GM19351 (cell line): Measurements from ENCODE around the gene ATAD5.
"Not testable (repeated sequence)": the region's sequence is repeated elsewhere in the genome, so short reads cannot be mapped to it uniquely, and the experiment has no call there.

Source experiments
- ATAC-seq: cut with Tn5 transposase; IDR thresholded peaks from one replicate; pipeline ENCODE4 v1.9.1; 2021; ENCODE audit warnings: mild to moderate bottlenecking, moderate library complexity; ENCODE audit not compliant: unreplicated experiment

The ATAD5 gene

DNA sequence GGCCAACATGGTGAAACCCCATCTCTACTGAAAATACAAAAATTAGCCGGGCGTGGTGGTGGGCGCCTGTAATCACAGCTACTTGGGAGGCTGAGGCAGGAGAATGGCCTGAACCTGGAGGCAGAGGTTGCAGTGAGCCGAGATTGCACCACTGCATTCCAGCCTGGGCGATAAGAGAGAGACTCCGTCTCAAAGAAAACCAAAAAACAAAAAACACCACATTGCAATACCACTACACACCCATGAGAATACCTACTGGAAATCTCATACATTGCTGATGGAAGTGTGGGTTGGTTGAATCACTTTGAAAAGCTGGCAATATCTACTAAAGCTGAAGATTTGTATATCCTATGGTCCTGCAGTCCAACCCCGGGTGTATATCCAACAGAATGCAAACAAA lies 78.4 kb downstream of the ATAD5 start:
- not testable (repeated sequence) for ATAC-seq

DNA sequence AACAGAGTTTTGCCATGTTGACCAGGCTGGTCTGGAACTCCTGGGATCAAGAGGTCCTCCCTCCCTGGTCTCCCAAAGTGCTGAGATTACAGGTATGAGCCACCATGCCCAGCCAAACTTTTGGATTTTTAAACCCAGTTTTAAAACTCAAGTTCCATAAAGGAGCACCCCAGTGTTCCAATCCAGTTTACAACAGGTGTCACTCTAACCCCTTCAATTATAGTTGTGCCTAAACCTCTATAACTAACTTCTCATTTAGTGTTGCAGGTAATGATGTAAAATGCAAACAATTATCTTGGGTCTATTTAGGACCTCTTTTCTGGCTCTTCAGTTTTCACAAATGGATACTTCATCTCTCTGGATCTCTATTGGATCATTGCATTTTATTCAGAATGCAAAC lies 82.2 kb downstream of the ATAD5 start:
- ATAC-seq: no peak

DNA sequence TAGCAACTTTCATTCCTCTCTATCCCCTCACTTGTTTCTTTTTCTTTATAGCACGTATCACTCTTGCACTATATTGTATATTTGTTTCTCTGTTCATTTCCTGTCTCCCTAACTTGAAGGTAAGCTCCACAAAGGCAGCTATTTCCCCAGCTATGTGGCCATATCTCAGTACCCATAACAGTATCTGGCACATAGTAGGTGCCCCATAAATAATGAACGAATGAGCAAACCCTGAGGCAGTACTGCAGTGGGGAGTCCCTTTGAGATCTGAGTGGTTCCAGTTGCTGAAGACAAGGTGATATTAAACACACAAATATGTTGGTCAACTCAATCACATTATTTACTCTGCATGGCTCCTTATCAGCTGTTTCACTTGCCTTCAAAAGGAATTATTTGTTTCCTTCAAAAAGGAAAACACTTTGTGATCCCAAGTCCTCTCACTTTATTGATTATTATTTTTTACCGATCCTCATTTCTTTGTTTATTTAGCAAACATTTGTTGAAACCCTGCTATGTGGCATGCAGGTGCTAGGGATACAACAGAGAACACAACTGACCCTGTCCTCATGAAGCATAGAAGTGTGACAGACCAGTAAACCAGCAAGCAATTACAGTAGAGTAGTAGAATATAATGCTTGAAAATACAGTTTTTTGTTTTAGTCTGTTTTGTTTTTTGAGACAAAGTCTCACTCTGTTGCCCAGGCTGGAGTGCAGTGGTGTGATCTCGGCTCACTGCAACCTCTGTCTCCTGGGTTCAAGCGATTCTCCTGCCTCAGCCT lies 84.3 kb downstream of the ATAD5 start:
- ATAC-seq: no peak

DNA sequence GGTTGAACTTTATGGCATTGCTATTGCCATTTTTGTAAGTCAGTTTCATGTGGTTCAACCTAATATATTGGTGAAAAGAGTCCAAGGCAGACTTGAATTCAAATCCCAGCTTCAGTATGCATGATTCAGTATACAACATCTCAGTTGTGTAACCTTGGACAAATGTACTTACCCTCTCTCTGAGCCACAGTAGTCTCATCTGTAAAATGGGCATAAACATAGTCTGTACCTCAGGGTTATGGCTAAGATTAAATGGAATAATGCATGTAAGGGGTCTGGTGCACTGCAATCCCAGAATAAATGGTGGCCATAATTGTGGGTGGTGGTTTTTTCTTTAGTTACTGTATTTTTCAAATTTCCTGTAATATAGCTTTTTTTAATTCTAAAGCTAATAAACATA lies 85.3 kb downstream of the ATAD5 start:
- ATAC-seq: no peak

DNA sequence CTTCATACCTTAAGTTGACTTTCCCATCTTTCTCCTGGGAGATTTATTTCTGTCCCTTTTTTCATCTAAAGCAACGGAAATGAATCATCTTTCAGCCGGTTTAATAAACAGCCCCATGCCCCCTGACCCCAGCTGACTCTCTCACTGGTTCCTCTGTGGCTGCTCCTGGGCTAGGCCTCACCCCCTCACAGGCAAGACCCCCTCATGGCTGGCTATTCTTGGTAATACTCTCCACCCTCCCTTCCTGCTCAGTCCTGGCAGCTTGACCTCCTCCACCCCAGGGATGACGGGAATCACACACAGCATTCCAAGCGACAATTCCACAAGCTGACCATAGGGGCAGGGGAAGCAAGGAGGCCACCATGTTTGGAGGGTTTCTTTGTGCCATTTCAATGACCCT lies 88.5 kb downstream of the ATAD5 start:
- ATAC-seq: no peak

DNA sequence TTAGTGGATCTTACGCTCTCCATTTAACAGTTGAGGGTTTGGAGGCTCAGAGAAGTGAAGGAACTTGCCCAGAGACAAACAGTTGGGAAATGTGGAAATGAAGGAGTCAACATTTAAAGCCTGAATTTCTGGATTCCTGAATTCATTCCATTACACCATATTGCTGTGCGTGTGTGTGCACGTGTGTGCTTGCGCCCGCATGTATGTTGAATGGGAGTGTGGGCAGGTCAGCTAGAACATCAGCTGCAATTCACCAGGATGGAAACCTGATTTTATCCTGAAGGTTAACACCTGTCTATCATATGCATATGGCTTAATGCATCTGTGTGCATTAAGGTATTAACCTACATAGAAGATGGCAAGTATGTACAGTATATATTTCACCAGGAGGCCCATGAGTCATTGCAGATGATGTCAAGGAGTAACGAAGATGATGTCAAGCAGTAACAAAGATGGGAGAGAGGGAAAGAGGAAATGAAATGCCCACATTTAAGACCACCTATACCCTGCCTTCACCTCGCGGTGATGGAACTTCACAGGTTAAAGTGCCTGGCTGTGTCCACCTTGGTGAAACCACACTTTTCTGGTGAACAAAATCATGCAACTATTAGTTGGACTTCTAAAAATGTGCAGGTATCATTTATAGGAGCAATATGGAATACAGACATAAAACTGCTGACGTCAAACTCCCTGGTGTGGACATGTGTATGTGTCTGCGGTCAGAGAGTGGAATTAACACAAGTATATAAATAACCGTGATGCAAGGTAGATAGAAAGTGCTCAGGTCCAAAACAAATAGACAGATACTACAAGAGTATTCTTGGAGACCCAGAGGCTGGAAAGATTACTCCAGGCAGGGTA lies 89.1 kb downstream of the ATAD5 start:
- ATAC-seq: no peak

DNA sequence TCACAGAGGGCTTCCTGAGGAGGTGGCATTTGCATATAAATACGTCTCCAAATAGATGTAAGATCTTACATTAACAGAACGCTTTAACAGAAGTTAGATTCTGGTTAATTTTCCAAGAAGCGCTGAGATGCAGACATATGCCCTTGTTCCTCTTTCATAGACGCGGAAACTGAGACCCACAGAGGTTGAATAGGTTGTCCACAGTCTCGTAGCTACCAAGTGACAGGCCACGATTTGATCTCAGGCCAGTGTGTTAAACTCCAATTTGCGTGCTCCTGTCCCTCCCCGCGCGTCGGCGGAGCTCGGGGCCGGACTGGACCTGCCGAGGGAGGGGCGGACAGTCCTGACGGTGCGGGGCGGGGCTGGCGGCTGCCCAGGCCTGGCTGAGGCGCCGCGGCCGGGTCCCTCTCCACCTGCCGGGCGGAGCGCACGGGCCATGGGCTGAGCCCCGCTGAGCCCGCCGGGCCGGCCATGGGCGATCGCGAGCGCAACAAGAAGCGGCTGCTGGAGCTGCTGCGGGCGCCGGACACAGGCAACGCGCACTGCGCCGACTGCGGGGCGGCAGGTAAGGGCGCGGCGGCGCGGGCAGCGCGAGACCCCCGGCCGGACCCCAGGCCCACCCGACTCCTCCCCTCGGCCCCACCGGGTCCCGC lies 89.9 kb downstream of the ATAD5 start, which contains the start of gene ADAP2:
Gene ADAP2, plus strand, starts transcription at position 402 of the 653 bp plus-strand sequence. Its CDS starts 70 bp downstream, at position 472.
- no peak for ATAC-seq

DNA sequence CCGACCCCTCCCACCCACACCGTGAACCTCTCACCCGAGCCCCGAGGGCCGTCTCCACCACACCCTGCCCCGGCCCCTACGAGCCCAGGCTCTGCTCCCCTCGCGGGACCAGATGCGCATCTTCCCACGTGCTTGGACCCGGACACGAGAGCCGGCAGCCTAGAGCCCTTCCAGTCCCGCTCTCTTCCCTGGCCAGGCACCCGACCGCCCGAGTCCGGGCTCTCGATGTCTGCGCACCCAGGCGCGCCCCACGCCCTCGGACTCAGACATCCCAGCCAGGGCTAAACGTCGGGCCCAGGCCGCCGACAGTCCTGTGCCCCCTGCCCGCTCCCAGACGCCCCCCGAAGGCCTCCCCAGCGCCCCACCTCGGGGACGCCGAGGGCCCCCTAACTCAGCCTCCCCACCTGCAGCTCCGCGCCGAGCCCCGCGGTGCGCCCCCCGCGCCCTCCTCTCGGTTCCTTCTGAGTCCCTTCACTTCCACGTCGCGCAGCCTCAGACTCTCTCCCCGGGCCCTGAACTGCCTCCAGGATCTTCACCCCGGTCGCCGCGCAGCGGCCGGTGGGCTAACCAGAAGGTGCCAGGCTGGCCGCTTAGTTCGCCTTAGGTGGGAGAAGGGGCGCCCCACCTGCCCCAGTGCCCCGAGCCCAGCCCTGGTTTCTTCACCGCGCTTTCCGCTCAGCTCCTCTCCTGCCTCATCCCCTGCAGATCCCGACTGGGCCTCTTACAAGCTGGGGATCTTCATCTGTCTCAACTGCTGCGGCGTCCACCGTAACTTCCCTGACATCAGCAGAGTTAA lies 90.7 kb downstream of the ATAD5 start:
- no peak for ATAC-seq

DNA sequence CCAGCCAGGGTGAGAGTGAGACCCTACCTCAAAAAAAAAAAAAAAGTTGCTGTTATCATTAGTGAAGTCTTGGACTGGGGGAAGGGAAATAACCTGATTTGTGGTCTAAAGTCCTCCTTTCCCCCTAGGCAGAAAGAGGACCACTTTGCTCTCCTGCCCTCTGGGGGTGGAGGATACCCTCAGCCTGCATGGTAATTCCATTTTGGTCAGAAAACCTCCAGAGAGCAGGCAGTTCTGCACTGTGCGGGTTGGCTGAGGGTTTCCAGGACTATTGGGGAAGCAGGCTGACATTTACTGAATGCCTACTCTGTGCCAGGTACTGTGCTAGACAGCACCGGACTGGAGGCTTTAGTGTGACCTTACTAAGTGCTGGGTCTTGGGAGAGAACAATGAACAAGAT lies 92.6 kb downstream of the ATAD5 start:
- ATAC-seq: no peak

DNA sequence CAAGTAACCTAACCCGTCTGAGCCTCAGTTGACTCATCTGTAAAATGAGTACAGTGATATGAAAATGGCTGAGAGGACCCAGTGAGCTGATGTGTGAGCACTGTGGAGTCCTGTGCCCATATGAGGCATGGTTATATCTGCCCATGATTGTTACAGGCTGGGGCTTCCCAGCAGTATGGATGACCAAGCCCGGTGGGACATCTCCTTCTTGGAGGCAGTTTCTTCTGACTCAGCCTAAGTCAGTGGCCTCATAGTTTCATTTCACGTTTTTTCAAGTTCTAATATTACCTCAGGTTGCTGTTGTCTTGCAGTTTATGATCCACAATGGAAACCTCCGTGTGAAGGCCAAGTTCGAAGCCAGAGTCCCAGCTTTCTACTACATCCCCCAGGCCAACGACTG lies 94.8 kb downstream of the ATAD5 start:
- no peak for ATAC-seq

DNA sequence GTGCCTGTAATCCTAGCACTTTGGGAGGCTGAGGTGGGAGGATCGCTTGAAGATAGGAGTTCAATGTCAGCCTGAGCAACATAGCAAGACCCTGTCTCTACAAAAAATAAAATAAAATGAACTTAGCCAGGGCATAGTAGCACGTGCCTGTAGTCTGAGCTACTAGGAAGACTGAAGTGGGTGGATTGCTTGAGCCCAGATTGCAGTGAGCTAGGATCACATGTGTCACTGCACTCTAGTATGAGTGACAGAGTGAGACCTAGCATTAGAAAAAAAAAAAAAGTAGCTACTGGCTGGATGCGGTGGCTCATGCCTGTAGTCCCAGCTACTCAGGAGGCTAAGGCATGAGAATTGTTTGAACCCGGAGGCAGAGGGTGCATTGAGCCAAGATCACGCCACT lies 96.0 kb downstream of the ATAD5 start:
- ATAC-seq: no peak

DNA sequence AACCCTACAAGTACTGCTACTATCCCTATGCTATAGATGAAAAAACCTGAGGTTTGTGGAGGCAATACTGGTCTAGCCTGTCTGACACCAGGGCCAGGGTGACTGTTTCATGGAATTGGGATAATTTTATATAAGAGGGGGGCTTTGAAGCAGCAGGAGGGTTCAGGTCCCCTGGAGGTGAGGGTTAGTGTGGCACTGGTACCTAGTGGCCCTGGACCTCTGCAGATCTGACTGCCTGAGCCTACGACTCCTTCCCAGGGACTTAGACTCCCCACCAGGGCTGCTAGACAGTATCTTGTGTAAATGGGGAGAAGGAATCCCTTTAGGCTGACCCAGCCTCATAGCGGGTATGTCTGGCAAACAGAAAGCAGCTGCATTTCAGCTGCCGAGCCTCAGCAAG lies 96.8 kb downstream of the ATAD5 start:
- ATAC-seq: no peak

DNA sequence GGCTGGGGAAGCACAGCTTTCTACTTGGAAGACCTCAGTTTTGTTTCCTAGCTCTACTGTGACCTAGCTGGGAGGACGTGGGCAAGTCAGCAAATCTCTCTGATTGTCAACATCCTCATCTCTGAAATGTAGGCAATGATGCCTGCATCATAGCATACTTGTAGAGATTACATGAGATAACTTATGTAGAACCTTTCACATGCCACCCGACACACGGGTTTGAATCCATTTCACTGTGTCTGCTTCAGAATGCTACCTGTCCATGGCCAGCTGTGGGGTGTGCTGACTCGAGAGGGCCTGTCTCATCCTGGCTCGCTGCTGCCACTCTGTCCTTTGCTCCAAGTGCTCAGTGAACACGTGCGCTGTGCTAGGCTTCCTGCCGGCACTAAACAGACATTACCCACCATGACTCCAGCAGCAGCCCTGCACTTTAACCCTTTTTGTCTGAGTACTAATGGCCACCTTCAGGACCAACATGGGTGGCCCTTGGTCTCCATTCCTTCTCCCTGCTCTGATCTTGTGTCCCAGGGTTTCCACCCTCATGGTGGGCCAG lies 97.4 kb downstream of the ATAD5 start:
- no peak for ATAC-seq

DNA sequence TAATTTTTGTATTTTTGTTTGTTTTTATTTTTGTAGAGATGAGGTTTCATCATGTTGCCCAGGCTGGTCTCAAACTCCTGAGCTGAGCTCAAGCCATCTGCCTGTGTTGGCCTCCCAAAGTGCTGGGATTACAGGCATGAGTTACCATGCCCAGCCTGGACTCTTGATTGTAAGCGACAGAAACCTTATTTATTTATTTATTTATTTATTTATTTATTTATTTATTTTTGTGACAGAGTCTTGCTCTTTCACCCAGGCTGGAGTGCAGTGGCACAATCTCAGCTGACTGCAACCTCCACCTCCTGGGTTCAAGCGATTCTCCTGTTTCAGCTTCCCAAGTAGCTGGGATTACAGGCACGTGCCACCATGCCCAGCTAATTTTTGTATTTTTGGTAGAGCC lies 98.1 kb downstream of the ATAD5 start:
- not testable (repeated sequence) for ATAC-seq

DNA sequence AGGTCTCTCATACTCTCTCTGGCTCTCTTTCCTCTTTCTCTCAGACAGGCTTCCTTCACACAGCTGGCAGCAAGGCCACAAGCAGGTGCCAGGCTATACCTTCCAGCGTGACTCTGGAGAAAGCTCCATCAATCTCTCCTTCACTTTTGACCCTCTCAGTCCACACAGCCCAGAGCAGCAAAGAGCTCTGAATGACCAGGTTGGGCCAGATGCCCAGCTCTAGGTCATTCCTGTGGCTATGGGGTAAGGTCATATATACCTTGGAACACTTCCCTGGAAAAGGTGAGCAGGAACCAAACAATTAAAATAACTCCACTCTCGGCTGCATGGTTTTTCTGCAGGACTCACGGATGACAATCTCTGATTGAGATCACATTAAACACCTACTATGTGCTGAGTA lies 98.7 kb downstream of the ATAD5 start:
- no peak for ATAC-seq

DNA sequence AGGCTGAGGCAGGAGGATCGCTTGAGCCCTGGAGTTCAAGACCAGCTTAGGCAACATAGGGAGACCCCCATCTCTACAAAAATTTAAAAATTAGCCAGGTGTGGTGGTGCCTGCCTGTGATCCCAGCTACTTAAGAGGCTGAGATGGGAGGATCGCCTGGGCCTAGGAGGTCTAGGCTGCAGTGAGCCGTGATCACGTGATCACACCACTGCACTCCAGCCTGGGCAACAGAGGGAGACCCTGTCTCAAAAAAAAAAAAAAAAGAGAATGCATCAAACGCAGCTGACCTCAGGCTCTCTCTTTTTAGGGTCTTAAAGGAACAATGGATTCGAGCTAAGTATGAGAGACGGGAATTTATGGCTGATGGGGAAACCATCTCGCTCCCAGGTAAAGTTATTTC lies 99.8 kb downstream of the ATAD5 start:
- ATAC-seq: not testable (repeated sequence)

DNA sequence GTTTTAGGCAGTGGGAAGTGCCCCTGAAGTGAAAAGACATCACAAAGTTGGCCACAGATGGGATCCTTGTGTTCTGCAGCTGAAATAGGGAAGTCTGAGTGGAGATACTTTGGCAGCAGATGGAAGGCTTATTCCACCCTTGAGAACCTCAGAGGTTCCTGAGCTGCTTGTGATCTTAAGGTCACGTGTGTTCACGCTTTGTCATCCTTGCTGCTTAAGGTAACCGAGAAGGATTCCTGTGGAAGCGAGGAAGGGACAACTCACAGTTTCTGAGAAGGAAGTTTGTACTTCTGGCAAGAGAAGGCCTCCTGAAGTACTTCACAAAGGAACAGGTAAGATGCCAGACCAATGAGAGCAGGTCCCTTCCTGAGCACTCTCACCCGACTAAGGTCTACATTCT lies 102.2 kb downstream of the ATAD5 start:
- ATAC-seq: no peak

DNA sequence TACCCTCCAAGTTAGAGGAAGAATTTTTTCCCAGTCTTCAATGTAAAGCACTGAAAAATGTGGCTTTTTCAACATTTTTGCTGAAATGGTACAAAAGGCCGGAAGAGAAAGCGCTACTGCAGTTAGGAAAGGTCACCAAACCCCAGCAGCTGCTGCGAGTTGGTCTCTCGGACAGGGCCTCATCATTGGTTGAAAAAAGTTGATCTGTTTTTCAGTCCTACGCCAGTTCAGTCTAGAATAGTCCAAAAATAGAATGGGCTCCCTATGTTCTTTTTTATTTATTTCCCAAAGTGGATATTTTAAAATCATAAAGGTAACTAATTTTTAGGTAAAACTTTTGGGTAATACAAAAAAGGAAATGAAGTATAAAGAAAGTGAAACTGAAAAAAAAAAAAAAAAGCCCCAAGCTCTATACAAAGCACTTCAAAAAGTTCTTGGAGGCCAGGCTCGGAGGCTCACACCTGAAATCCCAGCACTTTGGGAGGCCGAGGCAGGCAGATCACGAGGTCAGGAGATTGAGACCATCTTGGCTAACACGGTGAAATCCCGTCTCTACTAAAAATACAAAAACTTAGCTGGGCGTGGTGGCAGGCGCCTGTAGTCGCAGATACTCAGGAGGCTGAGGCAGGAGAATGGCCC lies 107.4 kb downstream of the ATAD5 start:
- ATAC-seq: no peak

DNA sequence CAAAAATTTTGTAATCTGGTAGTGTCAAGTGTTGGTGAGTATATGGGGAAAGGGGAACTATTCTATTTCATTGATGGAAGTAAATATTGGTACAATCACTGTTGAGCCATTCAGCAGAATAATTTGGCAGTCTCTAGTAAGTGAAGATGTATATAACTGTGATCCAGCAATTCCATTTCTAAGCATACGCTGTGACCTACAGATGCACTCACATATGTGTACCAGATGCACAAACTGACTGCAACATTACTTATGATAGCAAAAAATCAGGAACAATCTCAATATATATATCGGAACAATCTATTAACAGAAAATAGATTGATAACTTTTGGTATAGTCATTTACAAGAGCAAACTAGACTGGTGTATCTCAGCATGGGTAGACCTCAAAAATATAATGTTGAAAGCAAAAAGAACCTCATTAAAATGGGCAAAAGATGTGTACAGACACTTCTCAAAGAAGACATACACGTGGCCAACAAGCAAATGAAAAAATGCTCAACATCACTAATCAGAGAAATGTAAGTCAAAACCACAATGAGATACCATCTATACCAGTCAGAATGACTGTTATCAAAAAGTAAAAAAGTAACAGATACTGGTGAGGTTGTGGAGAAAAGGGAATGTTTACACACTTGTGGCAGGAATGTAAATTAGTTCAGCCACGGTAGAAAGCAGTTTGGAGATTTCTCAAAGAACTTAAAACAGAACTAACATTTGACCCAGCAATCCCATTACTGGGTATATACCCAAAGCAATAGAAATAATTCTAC lies 110.7 kb downstream of the ATAD5 start:
- ATAC-seq: no peak
